H1 (cell line): ENCODE measurements around the gene AP4M1. TPM values are rescaled to one million over a fixed set of nuclear protein-coding genes. Genes with fewer than 3 reads are reported as not detected.

Source experiments
- CTCF ChIA-PET: fragments of 300-600 bp; sonication (Branson Sonifier 250); formaldehyde crosslinking; loops from one replicate; lab custom pipeline; 2021; ENCODE audit not compliant: partially characterized antibody; lab: Charles Lee
- POLR2A ChIA-PET: fragments of 300-600 bp; sonication (Branson Sonifier 250); formaldehyde crosslinking; loops from one replicate; lab custom pipeline; 2021; ENCODE audit warnings: inconsistent platforms; ENCODE audit not compliant: partially characterized antibody; lab: Charles Lee
- DNase-seq, 2 experiments: peaks; one replicate each; pipeline versions ENCODE4 v3.0.0 to v3.0.0-alpha.2; 2010 to 2022; ENCODE audit warnings: low spot score in 2 of 2, low read depth in 1 of 2, mixed read lengths in 1 of 2
- FAIRE-seq: peaks from 2 replicates; lab custom pipeline; 2011; peaks lifted over from hg19 to GRCh38; lab: Jason Lieb, UNC
- H2AFZ ChIP-seq: 2 replicates; pipeline ENCODE4 v1.8.1; 2012; ENCODE audit warnings: low read length, inconsistent platforms
- H2AK5ac ChIP-seq: 2 replicates; pipeline ENCODE4 v1.6.1; 2013; ENCODE audit warnings: low read depth, low read length
- H2BK120ac ChIP-seq: replicated peaks from 2 replicates; pipeline ENCODE3; 2013; ENCODE audit warnings: low read depth, low read length, inconsistent platforms
- H2BK12ac ChIP-seq: 2 replicates; pipeline ENCODE4 v1.6.1; 2013; ENCODE audit warnings: low read depth, low read length
- H2BK15ac ChIP-seq: 2 replicates; pipeline ENCODE4 v1.6.1; 2013; ENCODE audit warnings: low read length
- H2BK20ac ChIP-seq: 2 replicates; pipeline ENCODE4 v1.6.1; 2013; ENCODE audit warnings: low read length
- H2BK5ac ChIP-seq: 2 replicates; pipeline ENCODE4 v1.6.1; 2013; ENCODE audit warnings: low read depth, low read length
- H3K14ac ChIP-seq: 2 replicates; pipeline ENCODE4 v1.6.1; 2013; ENCODE audit warnings: inconsistent platforms; ENCODE audit not compliant: insufficient read length
- H3K18ac ChIP-seq: 2 replicates; pipeline ENCODE4 v1.6.1; 2013; ENCODE audit warnings: low read length; ENCODE audit errors: extremely low read depth
- H3K23ac ChIP-seq: 2 replicates; pipeline ENCODE4 v1.6.1; 2013; ENCODE audit warnings: inconsistent platforms; ENCODE audit not compliant: insufficient read length
- H3K23me2 ChIP-seq: 2 replicates; pipeline ENCODE4 v1.6.1; 2013; ENCODE audit warnings: low read depth, low read length
- H3K27ac ChIP-seq: 2 replicates; pipeline ENCODE4 v1.6.1; 2011; ENCODE audit warnings: low read depth, low read length, inconsistent platforms
- H3K27me3 ChIP-seq, 4 experiments: replicated peaks in 1 of 4; 1 replicate in 1 of 4; 2 replicates in 3 of 4; pipeline versions ENCODE4 v1.6.1 to v1.8.1; 2011 to 2013; ENCODE audit warnings: low read length in 3 of 4, mild to moderate bottlenecking in 3 of 4, inconsistent platforms in 2 of 4, mixed read lengths in 2 of 4, moderate library complexity in 1 of 4; ENCODE audit not compliant: control insufficient read depth in 3 of 4, insufficient read depth in 3 of 4; ENCODE audit errors: extremely low read depth in 1 of 4
- H3K36me3 ChIP-seq, 4 experiments: 2 replicates each; pipeline versions ENCODE4 v1.6.1 to v1.8.1; 2011 to 2013; ENCODE audit warnings: mild to moderate bottlenecking in 4 of 4, low read length in 3 of 4, moderate library complexity in 2 of 4, control low read depth in 1 of 4, inconsistent platforms in 1 of 4; ENCODE audit not compliant: insufficient read depth in 4 of 4, control insufficient read depth in 2 of 4
- H3K4ac ChIP-seq: replicated peaks from 2 replicates; pipeline ENCODE3; 2013; ENCODE audit warnings: low read length, low read depth, mixed read lengths, inconsistent platforms; ENCODE audit not compliant: insufficient read length
- H3K4me1 ChIP-seq, 4 experiments: replicated peaks in 1 of 4; 1 replicate in 1 of 4; 2 replicates in 3 of 4; pipeline versions ENCODE4 v1.6.1 to v1.8.1; 2011 to 2013; ENCODE audit warnings: low read length in 3 of 4, inconsistent platforms in 2 of 4, mixed read lengths in 1 of 4; ENCODE audit not compliant: insufficient read depth in 4 of 4, control insufficient read depth in 3 of 4
- H3K4me2 ChIP-seq, 2 experiments: 2 replicates each; pipeline versions ENCODE4 v1.6.1 to v1.8.1; 2011 to 2013; ENCODE audit warnings: low read depth in 2 of 2, low read length in 2 of 2, control low read depth in 1 of 2, inconsistent platforms in 1 of 2, mild to moderate bottlenecking in 1 of 2; ENCODE audit not compliant: insufficient read depth in 1 of 2
- H3K4me3 ChIP-seq, 4 experiments: fragments of 200-600, 300-600 bp in 1 of 4; sonication (generic), shearing (Covaris generic), sonication (Bioruptor Twin) in 1 of 4; 2 replicates each; pipeline versions ENCODE4 v1.5.1 to v1.8.1; 2011 to 2016; ENCODE audit warnings: low read length in 4 of 4, low read depth in 3 of 4, control low read depth in 2 of 4, inconsistent platforms in 2 of 4, mild to moderate bottlenecking in 2 of 4, mixed read lengths in 1 of 4, moderate library complexity in 1 of 4; ENCODE audit not compliant: insufficient read depth in 2 of 4; ENCODE audit errors: extremely low read depth in 1 of 4
- H3K56ac ChIP-seq: replicated peaks from 2 replicates; pipeline ENCODE3; 2013; ENCODE audit warnings: low read depth, mild to moderate bottlenecking, mixed read lengths, low read length, inconsistent platforms; ENCODE audit not compliant: insufficient read length
- H3K79me1 ChIP-seq: 2 replicates; pipeline ENCODE4 v1.6.1; 2013; ENCODE audit warnings: low read depth, low read length, control low read depth
- H3K79me2 ChIP-seq, 2 experiments: 2 replicates each; pipeline versions ENCODE4 v1.6.1 to v1.8.1; 2012 to 2013; ENCODE audit warnings: low read length in 2 of 2, mild to moderate bottlenecking in 2 of 2, inconsistent platforms in 1 of 2; ENCODE audit not compliant: insufficient read depth in 2 of 2, control insufficient read depth in 1 of 2
- H3K9ac ChIP-seq, 4 experiments: replicated peaks in 1 of 4; 1 replicate in 1 of 4; 2 replicates in 3 of 4; pipeline versions ENCODE4 v1.6.1 to v1.8.1; 2011 to 2013; ENCODE audit warnings: low read depth in 3 of 4, low read length in 3 of 4, control low read depth in 2 of 4, mild to moderate bottlenecking in 2 of 4, moderate library complexity in 2 of 4, inconsistent platforms in 1 of 4; ENCODE audit errors: extremely low read depth in 1 of 4
- H3K9me3 ChIP-seq, 2 experiments: 2 replicates each; pipeline versions ENCODE4 v1.6.1 to v1.8.1; 2012 to 2013; ENCODE audit warnings: mild to moderate bottlenecking in 2 of 2, moderate library complexity in 2 of 2, control low read depth in 1 of 2, inconsistent platforms in 1 of 2, low read depth in 1 of 2, low read length in 1 of 2, mixed read lengths in 1 of 2; ENCODE audit not compliant: insufficient read depth in 2 of 2
- H4K20me1 ChIP-seq, 2 experiments: replicated peaks in 1 of 2; 2 replicates each; pipeline versions ENCODE3 to v1.8.1; 2011 to 2013; ENCODE audit warnings: inconsistent platforms in 2 of 2, low read length in 2 of 2, mild to moderate bottlenecking in 1 of 2; ENCODE audit not compliant: insufficient read depth in 2 of 2, control insufficient read depth in 1 of 2
- H4K5ac ChIP-seq: 2 replicates; pipeline ENCODE4 v1.6.1; 2013; ENCODE audit warnings: low read length, low read depth, mixed read lengths, inconsistent platforms; ENCODE audit not compliant: insufficient read length
- H4K8ac ChIP-seq: 2 replicates; pipeline ENCODE4 v1.8.0; 2013; ENCODE audit warnings: mild to moderate bottlenecking, moderate library complexity, low read length, inconsistent platforms; ENCODE audit not compliant: insufficient read depth; ENCODE audit errors: extremely low read depth
- H4K91ac ChIP-seq: replicated peaks from 2 replicates; pipeline ENCODE3; 2013; ENCODE audit warnings: low read length, mixed read lengths, inconsistent platforms; ENCODE audit not compliant: insufficient read length
- CTCF ChIP-seq, 3 experiments: IDR thresholded peaks; 1 replicate in 2 of 3; 2 replicates in 1 of 3; pipeline versions ENCODE4 v1.5.1 to v1.6.1; 2011; ENCODE audit warnings: low read length in 3 of 3, mild to moderate bottlenecking in 3 of 3, inconsistent platforms in 2 of 3, low read depth in 1 of 3, moderate library complexity in 1 of 3; ENCODE audit not compliant: insufficient read depth in 1 of 3; ENCODE audit errors: control extremely low read depth in 1 of 3
- NANOG ChIP-seq: IDR thresholded peaks from 2 replicates; pipeline ENCODE4 v1.6.1; 2011; ENCODE audit warnings: low read length, low read depth, mild to moderate bottlenecking, inconsistent platforms; ENCODE audit not compliant: insufficient read depth, poor library complexity, severe bottlenecking
- RAD21 ChIP-seq, 2 experiments: IDR thresholded peaks in 1 of 2; conservative IDR thresholded peaks in 1 of 2; 2 replicates each; pipeline ENCODE4 v1.6.1; 2011; ENCODE audit warnings: low read depth in 2 of 2, low read length in 2 of 2, improper control_type of control experiment in 1 of 2, inconsistent platforms in 1 of 2, mild to moderate bottlenecking in 1 of 2, moderate library complexity in 1 of 2
- WGBS, 2 experiments: shearing (Covaris generic) in 1 of 2; methylation state at CpG; one replicate each; pipeline versions ENCODE4 v1.1.6 to v1.1.7; 2013 to 2015; ENCODE audit warnings: low lambda C conversion rate in 2 of 2, mixed read lengths in 2 of 2, inconsistent platforms in 1 of 2, low coverage in 1 of 2, missing lambda C conversion rate in 1 of 2; ENCODE audit not compliant: insufficient replicate concordance in 2 of 2, insufficient coverage in 1 of 2, insufficient read length in 1 of 2; ENCODE audit errors: extremely low coverage in 1 of 2, missing lambda C conversion rate in 1 of 2; 5-methylcytosine and 5-hydroxymethylcytosine counted together
- polyA plus RNA-seq, 7 experiments: library from polyadenylated mRNA; depleted of rRNA in 3 of 7; stranded (reverse) in 5 of 7; unstranded in 2 of 7; fragments of >200 nt in 5 of 7; fragments of 200-250 nt in 2 of 7; gene quantifications; 1 replicate in 5 of 7; 2 replicates in 1 of 7; 4 replicates in 1 of 7; pipeline versions ENCODE4 v1.2.1 to v1.2.3, GENCODE V29; 2011 to 2013; ENCODE audit warnings: missing spikeins in 2 of 7, mixed read lengths in 2 of 7
- total RNA-seq: library from RNA; stranded (reverse); fragmentation: NEBNext Ultra II Directional; extraction: Animal tissue kit (Norgen Biotek cat#: 25700); gene quantifications from 2 replicates; pipeline ENCODE4 v1.2.1, GENCODE V29; 2021

AP4M1 gene
- total and polyA plus RNA-seq, 2 of the 8 experiments (the other 6 are each of a cell fraction or from before 2014, with no cell fraction given), result 15.2 to 16.6 TPM

GRCh38 chr7:100053215-100053614 lies 48.2 kb upstream of the AP4M1 start:
- no peak overlapping the region for H2AK5ac ChIP-seq

More at GRCh38 chr7:100053215-100053614, 48.2 kb upstream of the AP4M1 start:
- Histone ChIP-seq H4K5ac (no peak overlapping the region), H2BK12ac (no peak overlapping the region), H3K56ac (no peak overlapping the region), H2BK120ac (no peak overlapping the region), H3K36me3 (peaks cover 4 to 25% (median 13%) of the 10 kb centered on the region in 4 experiments; a peak in 7 of 8 replicates), H4K8ac (no peak overlapping the region), H3K4me3 (no peak overlapping the region), H3K79me1 (peaks cover 7% of the 10 kb centered on the region; the same call in 1 of the 2 replicates), H3K27ac (no peak overlapping the region), H3K23ac (no peak overlapping the region), H4K20me1 (peaks cover 0 to 2% of the 10 kb centered on the region in 2 experiments), H2BK5ac (no peak overlapping the region), H4K91ac (no peak overlapping the region), H2BK15ac (no peak overlapping the region), H3K23me2 (peaks cover 6% of the 10 kb centered on the region; the same call in 1 of the 2 replicates), H2AFZ (no peak overlapping the region), H3K9ac (no peak overlapping the region), H3K79me2 (peaks cover 0 to 36% of the 10 kb centered on the region in 2 experiments; a peak in 3 of 4 replicates), H3K4me2 (no peak overlapping the region), H3K4ac (no peak overlapping the region), H3K18ac (no peak overlapping the region), H3K4me1 (peaks cover 0 to 3% (median 0%) of the 10 kb centered on the region in 4 experiments; a peak in 3 of 7 replicates), H3K9me3 (no peaks in the 10 kb centered on the region), H2BK20ac (no peak overlapping the region), H3K27me3 (peaks cover 0 to 1% (median 0%) of the 10 kb centered on the region in 4 experiments; a peak in 1 of 7 replicates), H3K14ac (no peak overlapping the region)
- WGBS, 2 experiments, result 96% methylated on average over 3 of the region's 3 CpGs; no CpG with 5 or more reads in 1 of the 2 experiments
- ChIA-PET CTCF (interaction anchor here (0.6 to 2.3 kb wide), 11 partner anchors 11 to 176 kb away, joined by 3 to 15 read pairs (median 4); partner anchors contain the start of gene OR2AE1), POLR2A (interaction anchor here (0.6 to 18.6 kb wide), 6 partner anchors 12 to 59 kb away, joined by 3 to 294 read pairs (median 6); partner anchors contain the start of gene ZNF3)
- TF ChIP-seq RAD21 (IDR thresholded peaks at IDR 0.05 in 1 of 2, conservative IDR thresholded peaks at IDR 0.05 in 1 of 2; ENCODE audit: low read depth in 2 of 2, low read length in 2 of 2) (peak; percentile 61 to 65), NANOG (no peak), CTCF (IDR thresholded peaks at IDR 0.05; ENCODE audit: control extremely low read depth in 1 of 3, insufficient read depth in 1 of 3, low read depth in 1 of 3, low read length in 3 of 3) (peak in 2 of 3 experiments; percentile 23 to 42; a peak in 2 of 4 replicates)
- FAIRE-seq, result no peak
- no peak for DNase-seq
